ENCODE data around the gene PSMB3. TPM values are rescaled to one million over a fixed set of nuclear protein-coding genes. Genes with fewer than 3 reads are reported as not detected.

PSMB3 gene
- total and polyA plus RNA-seq, 9 of the 15 experiments (the other 6 are each of a cell fraction or from before 2014, with no cell fraction given): 460 to 2,775 (median 574) TPM

- TF ChIP-seq NKRF (IDR thresholded peaks at IDR 0.05; ENCODE audit: borderline replicate concordance) (0 out of 2 replicates have a peak, but pooled peaks have one; percentile 12), EP400 (IDR thresholded peaks at IDR 0.05) (peak; percentile 72), KLF16 (IDR thresholded peaks at IDR 0.05) (peak; percentile 63; the same call in 1 of the 2 replicates), NCOR1 (IDR thresholded peaks at IDR 0.05) (no peak), RB1 (IDR thresholded peaks at IDR 0.05; ENCODE audit: low read depth) (0 out of 2 replicates have a peak, but pooled peaks have one; percentile 11), POLR2B (IDR thresholded peaks at IDR 0.05; ENCODE audit: low read depth, partially characterized antibody) (peak; percentile 13), ZBTB7A (IDR thresholded peaks at IDR 0.05; ENCODE audit: borderline replicate concordance, control insufficient read depth, low read depth, low read length) (peak; percentile 92)
Observed at GRCh38 chr17:38703742-38704605, 48.6 kb upstream of the PSMB3 start (continued).

All from K562 (cell line).